Measurements from ENCODE around the gene RNF144A. TPM values are rescaled to one million over a fixed set of nuclear protein-coding genes. Genes with fewer than 3 reads are reported as not detected.

Gene RNF144A
- total and polyA plus RNA-seq, 3 experiments from 2014 or later, result 8.3 to 14.9 (median 13.5) TPM

DNA sequence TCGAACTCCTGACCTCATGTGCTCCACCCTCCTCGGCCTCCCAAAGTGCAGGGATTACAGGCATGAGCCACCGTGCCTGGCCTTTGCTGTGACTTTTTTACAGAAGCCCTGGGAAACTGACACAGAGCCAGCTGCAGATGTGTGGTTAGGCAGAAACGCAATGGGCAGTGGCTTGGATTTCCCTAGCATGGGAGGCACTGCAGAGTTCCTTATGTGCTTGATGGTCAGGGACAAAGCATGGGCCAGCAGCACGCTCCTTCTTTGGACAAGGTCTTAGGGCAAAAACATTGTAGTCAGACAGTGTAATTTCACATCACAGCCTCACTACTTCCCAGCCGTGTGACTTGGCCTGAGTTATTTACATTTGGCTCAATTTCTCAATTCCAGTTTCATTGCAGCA lies 153.9 kb downstream of the RNF144A start:
- peaks cover 11 to 26% (median 14%) of the 10 kb centered on the region in 3 donors for H3K36me3 Mint-ChIP-seq
- H3K36me3 ChIP-seq (ENCODE audit: insufficient read depth, low read length), result no peaks in the 10 kb centered on the region
- H3K4me1 Mint-ChIP-seq, result peaks cover 0 to 3% (median 0%) of the 10 kb centered on the region in 3 donors
- no peak overlapping the region for H3K4me3 ChIP-seq (ENCODE audit: low read length)
- H3K9me3 Mint-ChIP-seq, result no peaks in the 10 kb centered on the region
- H3K9me3 ChIP-seq (ENCODE audit: low read length), result no peaks in the 10 kb centered on the region
- ChIA-PET POLR2A (no interaction called here), CTCF (interaction anchor here (1.3 to 1.4 kb wide), 2 partner anchors 26 to 27 kb away, joined by 3 read pairs; no protein-coding TSS in a partner anchor)
- H3K27me3 ChIP-seq (ENCODE audit: insufficient read depth, low read length, poor library complexity, severe bottlenecking), result no peaks in the 10 kb centered on the region
- no peaks in the 10 kb centered on the region for H3K27me3 Mint-ChIP-seq
- no peaks in the 10 kb centered on the region for H3K4me1 ChIP-seq (ENCODE audit: insufficient read depth, low read length)
- no peak overlapping the region for H3K27ac ChIP-seq (ENCODE audit: low read depth, low read length)
- H3K27ac Mint-ChIP-seq, result no peak overlapping the region
- H3K4me3 Mint-ChIP-seq, result no peak overlapping the region
- DNase-seq, result no peak

DNA sequence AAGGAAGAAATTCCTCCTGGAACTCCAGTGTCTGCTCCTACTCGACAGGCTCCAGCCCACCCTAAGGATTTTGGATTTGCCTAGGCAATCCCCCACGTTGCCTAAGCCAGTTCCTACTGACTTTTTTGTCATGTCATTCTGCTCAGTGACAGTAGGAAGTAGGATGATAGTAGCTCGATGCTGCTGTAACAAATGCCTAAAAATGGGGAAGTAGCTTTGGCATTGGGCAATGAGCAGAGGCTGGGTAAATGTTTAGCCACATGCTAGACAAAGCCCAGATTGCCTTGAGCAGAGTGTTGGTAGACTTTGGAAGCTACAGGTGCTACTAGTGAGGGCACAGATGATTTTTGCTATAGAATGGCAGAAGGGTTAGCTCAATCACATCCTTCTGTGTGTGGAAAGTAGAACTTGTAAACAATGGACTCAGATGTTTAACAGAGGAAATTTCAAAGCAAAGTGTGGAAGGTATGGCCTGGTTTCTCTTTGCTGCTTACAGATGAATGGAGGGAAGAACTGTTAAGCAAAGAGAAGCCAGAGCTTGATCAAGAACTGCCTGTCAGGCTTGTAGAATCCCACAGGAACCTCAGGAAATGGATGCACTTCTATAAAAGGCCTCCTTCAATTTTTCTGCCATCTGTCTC lies 154.8 kb downstream of the RNF144A start:
- no peak for DNase-seq
- H3K27ac Mint-ChIP-seq, result no peak overlapping the region
- H3K27me3 Mint-ChIP-seq, result no peaks in the 10 kb centered on the region
- Histone ChIP-seq H3K27me3 (ENCODE audit: insufficient read depth, low read length, poor library complexity, severe bottlenecking) (no peaks in the 10 kb centered on the region), H3K36me3 (ENCODE audit: insufficient read depth, low read length) (no peaks in the 10 kb centered on the region), H3K27ac (ENCODE audit: low read depth, low read length) (no peak overlapping the region), H3K4me3 (ENCODE audit: low read length) (no peak overlapping the region), H3K9me3 (ENCODE audit: low read length) (no peaks in the 10 kb centered on the region), H3K4me1 (ENCODE audit: insufficient read depth, low read length) (no peaks in the 10 kb centered on the region)
- H3K4me3 Mint-ChIP-seq, result no peak overlapping the region
- peaks cover 11 to 26% (median 14%) of the 10 kb centered on the region in 3 donors for H3K36me3 Mint-ChIP-seq
- H3K4me1 Mint-ChIP-seq, result peaks cover 0 to 3% (median 0%) of the 10 kb centered on the region in 3 donors
- CTCF ChIA-PET, result interaction anchor here (1.4 kb wide), 1 partner anchor 28 kb away, joined by 3 read pairs; no protein-coding TSS in a partner anchor
- no peaks in the 10 kb centered on the region for H3K9me3 Mint-ChIP-seq
- POLR2A ChIA-PET, result no interaction called here

DNA sequence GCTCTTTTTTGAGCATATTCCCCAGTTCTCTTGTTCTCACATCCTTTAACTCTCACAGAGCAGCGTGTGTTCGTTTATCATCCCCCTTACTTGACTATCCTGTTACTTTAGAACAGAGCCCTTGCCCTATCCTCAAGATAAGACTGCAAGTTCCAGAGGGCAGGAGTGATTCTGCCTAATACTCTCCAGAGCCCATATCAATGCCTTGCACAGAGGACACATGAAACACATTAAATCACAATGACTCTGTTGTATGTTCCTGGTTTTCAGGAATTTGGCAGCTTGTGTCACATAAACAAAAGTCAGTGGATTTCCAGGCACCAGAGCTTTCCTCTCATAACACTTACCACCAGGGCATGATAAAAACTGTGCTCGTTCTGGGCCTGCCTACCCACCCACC lies 156.7 kb downstream of the RNF144A start:
- Histone ChIP-seq H3K9me3 (ENCODE audit: low read length) (no peaks in the 10 kb centered on the region), H3K4me3 (ENCODE audit: low read length) (no peak overlapping the region), H3K27me3 (ENCODE audit: insufficient read depth, low read length, poor library complexity, severe bottlenecking) (no peaks in the 10 kb centered on the region), H3K27ac (ENCODE audit: low read depth, low read length) (no peak overlapping the region), H3K36me3 (ENCODE audit: insufficient read depth, low read length) (no peaks in the 10 kb centered on the region), H3K4me1 (ENCODE audit: insufficient read depth, low read length) (no peaks in the 10 kb centered on the region)
- H3K4me1 Mint-ChIP-seq, result no peaks in the 10 kb centered on the region
- H3K27me3 Mint-ChIP-seq, result no peaks in the 10 kb centered on the region
- H3K27ac Mint-ChIP-seq, result peak overlapping the region in 1 of 8 donors; percentile 45
- H3K4me3 Mint-ChIP-seq, result no peak overlapping the region
- POLR2A ChIA-PET, result no interaction called here
- DNase-seq, result no peak
- CTCF ChIA-PET, result interaction anchor here (1.2 kb wide), 1 partner anchor 16 kb away, joined by 4 read pairs; no protein-coding TSS in a partner anchor
- peaks cover 8 to 18% (median 11%) of the 10 kb centered on the region in 3 donors for H3K36me3 Mint-ChIP-seq
- no peaks in the 10 kb centered on the region for H3K9me3 Mint-ChIP-seq

DNA sequence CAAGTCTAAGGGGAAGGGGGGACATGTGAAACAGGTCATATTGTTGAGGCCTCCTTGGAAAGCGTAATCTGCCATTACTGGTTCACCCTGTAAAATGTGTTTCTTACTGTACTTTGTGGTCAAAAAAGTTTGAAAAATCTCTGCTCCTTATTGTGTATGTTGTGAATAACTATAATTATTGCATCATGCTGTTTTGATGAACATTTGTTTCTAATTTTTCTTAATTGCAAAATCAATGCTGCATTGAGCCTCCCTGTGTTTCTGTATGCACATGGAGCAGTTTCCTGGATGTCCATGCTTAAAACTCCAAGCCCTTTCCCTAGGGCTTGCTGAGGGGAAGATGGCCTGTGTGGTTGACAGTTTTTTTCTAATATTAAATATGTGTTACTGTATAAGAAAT lies 158.6 kb downstream of the RNF144A start:
- H3K4me1 Mint-ChIP-seq, result no peaks in the 10 kb centered on the region
- H3K9me3 Mint-ChIP-seq, result no peaks in the 10 kb centered on the region
- no peak for DNase-seq
- Histone ChIP-seq H3K4me1 (ENCODE audit: insufficient read depth, low read length) (no peaks in the 10 kb centered on the region), H3K9me3 (ENCODE audit: low read length) (no peaks in the 10 kb centered on the region), H3K27ac (ENCODE audit: low read depth, low read length) (no peak overlapping the region), H3K27me3 (ENCODE audit: insufficient read depth, low read length, poor library complexity, severe bottlenecking) (no peaks in the 10 kb centered on the region), H3K36me3 (ENCODE audit: insufficient read depth, low read length) (no peaks in the 10 kb centered on the region), H3K4me3 (ENCODE audit: low read length) (no peak overlapping the region)
- ChIA-PET POLR2A (no interaction called here), CTCF (no interaction called here)
- H3K4me3 Mint-ChIP-seq, result no peak overlapping the region
- H3K27me3 Mint-ChIP-seq, result no peaks in the 10 kb centered on the region
- no peak overlapping the region for H3K27ac Mint-ChIP-seq
- H3K36me3 Mint-ChIP-seq, result peaks cover 8 to 18% (median 11%) of the 10 kb centered on the region in 3 donors

GRCh38 chr2:7077660-7078267 lies 160.6 kb downstream of the RNF144A start:
- ChIA-PET POLR2A (no interaction called here), CTCF (no interaction called here)
- Mint-ChIP-seq H3K27ac (no peak overlapping the region), H3K4me3 (no peak overlapping the region), H3K27me3 (no peaks in the 10 kb centered on the region), H3K4me1 (no peaks in the 10 kb centered on the region), H3K36me3 (peaks cover 5 to 13% (median 11%) of the 10 kb centered on the region in 3 donors), H3K9me3 (no peaks in the 10 kb centered on the region)
- DNase-seq, result no peak
- Histone ChIP-seq H3K9me3 (ENCODE audit: low read length) (no peaks in the 10 kb centered on the region), H3K27ac (ENCODE audit: low read depth, low read length) (no peak overlapping the region), H3K36me3 (ENCODE audit: insufficient read depth, low read length) (no peaks in the 10 kb centered on the region), H3K4me1 (ENCODE audit: insufficient read depth, low read length) (no peaks in the 10 kb centered on the region), H3K27me3 (ENCODE audit: insufficient read depth, low read length, poor library complexity, severe bottlenecking) (no peaks in the 10 kb centered on the region), H3K4me3 (ENCODE audit: low read length) (no peak overlapping the region)

- ChIA-PET POLR2A (no interaction called here), CTCF (interaction anchor here (3.3 kb wide), 1 partner anchor 13 kb away, joined by 16 read pairs; no protein-coding TSS in a partner anchor)
- peaks cover 0 to 3% of the 10 kb centered on the region in 2 donors for H3K27me3 Mint-ChIP-seq
- H3K4me3 Mint-ChIP-seq, result no peak overlapping the region
- H3K27ac Mint-ChIP-seq, result peak overlapping the region in 2 of 8 donors; percentile 64
- Histone ChIP-seq H3K4me3 (ENCODE audit: low read length) (no peak overlapping the region), H3K27me3 (ENCODE audit: insufficient read depth, low read length, poor library complexity, severe bottlenecking) (no peaks in the 10 kb centered on the region), H3K4me1 (ENCODE audit: insufficient read depth, low read length) (no peaks in the 10 kb centered on the region), H3K36me3 (ENCODE audit: insufficient read depth, low read length) (no peaks in the 10 kb centered on the region), H3K9me3 (ENCODE audit: low read length) (no peaks in the 10 kb centered on the region), H3K27ac (ENCODE audit: low read depth, low read length) (no peak overlapping the region)
- H3K4me1 Mint-ChIP-seq, result no peaks in the 10 kb centered on the region
- H3K36me3 Mint-ChIP-seq, result peaks cover 3 to 32% (median 10%) of the 10 kb centered on the region in 3 donors
- DNase-seq, result peak in 1 of 5 donors; percentile 17
- H3K9me3 Mint-ChIP-seq, result peaks cover 5 to 18% (median 16%) of the 10 kb centered on the region in 5 donors
Observed at GRCh38 chr2:7083580-7084509, 166.6 kb downstream of the RNF144A start.

- Histone ChIP-seq H3K4me1 (ENCODE audit: insufficient read depth, low read length) (no peaks in the 10 kb centered on the region), H3K27ac (ENCODE audit: low read depth, low read length) (no peak overlapping the region), H3K27me3 (ENCODE audit: insufficient read depth, low read length, poor library complexity, severe bottlenecking) (no peaks in the 10 kb centered on the region), H3K4me3 (ENCODE audit: low read length) (no peak overlapping the region), H3K9me3 (ENCODE audit: low read length) (no peaks in the 10 kb centered on the region), H3K36me3 (ENCODE audit: insufficient read depth, low read length) (no peaks in the 10 kb centered on the region)
- peaks cover 5 to 18% (median 16%) of the 10 kb centered on the region in 5 donors for H3K9me3 Mint-ChIP-seq
- peaks cover 0 to 3% of the 10 kb centered on the region in 2 donors for H3K27me3 Mint-ChIP-seq
- H3K27ac Mint-ChIP-seq, result no peak overlapping the region
- H3K4me1 Mint-ChIP-seq, result no peaks in the 10 kb centered on the region
- H3K36me3 Mint-ChIP-seq, result peaks cover 3 to 32% (median 10%) of the 10 kb centered on the region in 3 donors
- DNase-seq, result no peak
- POLR2A ChIA-PET, result no interaction called here
- CTCF ChIA-PET, result interaction anchor here (3.3 kb wide), 1 partner anchor 13 kb away, joined by 16 read pairs; no protein-coding TSS in a partner anchor
- H3K4me3 Mint-ChIP-seq, result no peak overlapping the region
Observed at GRCh38 chr2:7084601-7085000, 167.4 kb downstream of the RNF144A start.

Measured in CD8-positive, alpha-beta memory T cell (primary cell).